Right cardiac atrium (tissue), 5 donors: ENCODE data around the gene LAMA1. TPM values are rescaled to one million over a fixed set of nuclear protein-coding genes. Genes with fewer than 3 reads are reported as not detected.

Source experiments
- ATAC-seq, 2 donors: fragments of 200-7000 bp; cut with Tn5 transposase; one replicate each; pipeline versions ENCODE4 v1.8.0 to v1.9.1; 2020; ENCODE audit warnings: moderate library complexity in 2 of 2, mild to moderate bottlenecking in 1 of 2
- DNase-seq, 3 donors: peaks; one replicate each; pipeline ENCODE4 v3.0.0-alpha.2; 2020
- H3K27ac ChIP-seq: one replicate; pipeline ENCODE4 v1.5.1; 2013; ENCODE audit warnings: mild to moderate bottlenecking, low read length, control low read depth, moderate library complexity
- H3K27me3 ChIP-seq: one replicate; pipeline ENCODE4 v1.6.1; 2013; ENCODE audit not compliant: control insufficient read depth, insufficient read depth
- H3K4me1 ChIP-seq: one replicate; pipeline ENCODE4 v1.6.1; 2013; ENCODE audit warnings: low read length; ENCODE audit not compliant: control insufficient read depth, insufficient read depth
- H3K4me3 ChIP-seq: one replicate; pipeline ENCODE4 v1.5.1; 2013; ENCODE audit warnings: low read length, control low read depth
- H3K9me3 ChIP-seq: one replicate; pipeline ENCODE4 v1.6.1; 2013; ENCODE audit warnings: low read length; ENCODE audit not compliant: control insufficient read depth
- WGBS: extraction: QIAGEN DNeasy Blood & Tissue Kit; methylation state at CpG from one replicate; pipeline ENCODE4 v1.1.7; 2013; 5-methylcytosine and 5-hydroxymethylcytosine counted together
- intact Hi-C, 4 donors: fragments of 100-400 bp; cut with DNase I; formaldehyde crosslinking; loops; one replicate each; pipeline versions ENCODE4 v1.11.0 to v1.14.0; 2022 to 2023
- polyA plus RNA-seq: library from polyadenylated mRNA; stranded (reverse); fragments of 200-250 nt; gene quantifications from one replicate; pipeline ENCODE4 v1.2.3, GENCODE V29; 2013
- total RNA-seq, 4 donors: library from RNA; stranded (reverse); fragmentation: NEBNext Ultra II Directional; extraction: Animal tissue kit (Norgen Biotek cat#: 25700); gene quantifications; one replicate each; pipeline ENCODE4 v1.2.1, GENCODE V29; 2021
- donor health status: healthy with polysubstance abuse.
- donor health status: DM: no; HTN: yes; CAD: no.
- donor health status: DM: no; HTN: no; CAD: no.
- donor health status: DM: no; HTN: yes; CAD: no; lungs with severe emphysema.
- donor health status: DM: yes; HTN: yes; CAD: no.

Gene LAMA1
- total and polyA plus RNA-seq, 5 donors: 0.02 to 0.81 (median 0.06) TPM; not detected in 2

DNA sequence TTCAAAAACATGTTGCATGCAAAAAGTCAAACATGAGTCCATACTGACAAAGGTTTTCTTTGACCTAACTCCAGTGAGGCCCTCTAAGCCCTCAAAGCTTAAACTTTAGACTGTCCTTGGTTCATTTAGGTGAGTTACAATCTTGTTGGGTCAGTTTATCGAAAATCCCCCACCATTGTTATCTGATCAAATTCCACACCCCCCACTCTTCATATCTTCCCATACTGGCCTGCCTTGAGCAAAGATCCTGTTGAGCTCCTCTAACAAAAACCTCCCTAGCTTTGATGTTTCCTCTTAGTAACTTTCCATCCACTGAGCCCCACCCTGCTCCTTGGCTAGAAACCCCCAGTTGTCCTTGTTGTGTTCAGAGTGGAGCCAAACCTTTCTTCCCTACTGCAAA, 194.4 kb downstream of the LAMA1 start:
- ATAC-seq (no peak), DNase-seq (no peak)
- Histone ChIP-seq H3K4me1 (no peaks in the 10 kb centered on the region), H3K27me3 (no peaks in the 10 kb centered on the region), H3K27ac (no peak overlapping the region), H3K4me3 (no peak overlapping the region), H3K9me3 (no peaks in the 10 kb centered on the region)
- intact Hi-C loops: loop anchor here in 2 of 4 donors (10.0 kb wide), 1 partner anchor 252 kb away; no protein-coding TSS in a partner anchor
- whole genome bisulfite sequencing: 86% methylated on average over 1 of the region's 1 CpG

DNA sequence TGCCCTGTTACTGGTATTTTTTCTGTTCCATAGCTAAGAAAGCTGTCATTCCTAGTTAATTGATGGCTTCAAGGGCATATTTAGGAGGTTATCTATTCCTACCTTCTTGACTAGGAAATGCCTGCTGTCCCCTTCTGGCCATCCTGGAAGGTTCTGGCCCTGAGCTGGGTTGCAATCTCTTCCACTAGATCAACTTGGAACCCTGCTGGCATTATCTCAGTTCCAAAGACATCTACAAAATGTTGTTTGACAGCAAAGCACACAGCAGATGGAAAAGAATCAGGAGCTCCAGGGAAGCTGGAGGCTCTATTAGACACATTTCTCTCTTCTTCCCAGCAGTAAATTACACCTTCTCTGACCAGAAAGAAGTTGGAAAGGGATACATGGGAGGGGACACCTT, 196.0 kb downstream of the LAMA1 start:
- no peak for ATAC-seq
- no peak overlapping the region for H3K27ac ChIP-seq
- intact Hi-C loops: loop anchor here in 2 of 4 donors (10.0 kb wide), 1 partner anchor 253 kb away; no protein-coding TSS in a partner anchor
- H3K9me3 ChIP-seq: peaks cover 2% of the 10 kb centered on the region
- no peak for DNase-seq
- no peaks in the 10 kb centered on the region for H3K27me3 ChIP-seq
- no peaks in the 10 kb centered on the region for H3K4me1 ChIP-seq
- H3K4me3 ChIP-seq: no peak overlapping the region

- peak in 2 of 3 donors; percentile 25 to 40 for DNase-seq
- peak; percentile 51 to 52 for ATAC-seq
- Histone ChIP-seq H3K27me3 (no peaks in the 10 kb centered on the region), H3K4me1 (no peaks in the 10 kb centered on the region), H3K9me3 (peaks cover 2% of the 10 kb centered on the region), H3K27ac (no peak overlapping the region), H3K4me3 (no peak overlapping the region)
- WGBS: 77% methylated on average over 37 of the region's 37 CpGs
- intact Hi-C loops: loop anchor here in 2 of 4 donors (10.0 kb wide), 1 partner anchor 254 kb away; no protein-coding TSS in a partner anchor
Observed at GRCh38 chr18:6920099-6920955, 197.3 kb downstream of the LAMA1 start.

GRCh38 chr18:6917072-6917471, 200.5 kb downstream of the LAMA1 start:
- Histone ChIP-seq H3K27me3 (no peaks in the 10 kb centered on the region), H3K4me1 (no peaks in the 10 kb centered on the region), H3K9me3 (peaks cover 2% of the 10 kb centered on the region), H3K4me3 (no peak overlapping the region), H3K27ac (no peak overlapping the region)
- DNase-seq (no peak), ATAC-seq (no peak)
- intact Hi-C loops: loop anchor here in 1 of 4 donors (10.0 kb wide), 1 partner anchor 258 kb away; no protein-coding TSS in a partner anchor
- 90% methylated on average over 3 of the region's 3 CpGs for WGBS

- WGBS: 86% methylated on average over 3 of the region's 3 CpGs
- Histone ChIP-seq H3K27me3 (no peaks in the 10 kb centered on the region), H3K27ac (no peak overlapping the region), H3K9me3 (peaks cover 5% of the 10 kb centered on the region), H3K4me3 (no peak overlapping the region), H3K4me1 (no peaks in the 10 kb centered on the region)
- ATAC-seq (no peak), DNase-seq (no peak)
- intact Hi-C loops: no loop called here
Observed at GRCh38 chr18:6901286-6901926, 216.2 kb downstream of the LAMA1 start.

DNA sequence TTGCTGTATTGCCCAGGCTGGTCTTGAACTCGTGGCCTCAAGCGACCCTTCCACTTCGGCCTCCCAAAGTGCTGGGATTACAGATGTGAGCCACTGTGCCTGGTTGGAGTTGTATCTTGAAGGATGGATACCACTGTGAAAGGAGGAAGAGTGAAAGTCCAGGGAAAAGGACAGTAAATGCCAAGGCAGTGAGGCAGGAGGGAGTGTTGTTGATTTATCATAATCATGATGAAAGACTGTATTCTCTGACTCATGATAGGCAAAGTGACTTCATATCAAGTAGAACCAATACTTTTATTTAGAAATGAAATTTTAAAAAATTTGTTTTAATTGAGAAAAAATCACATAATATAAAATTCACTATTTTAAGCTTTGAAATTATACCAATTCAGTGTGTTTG, 225.8 kb downstream of the LAMA1 start:
- no peak overlapping the region for H3K27ac ChIP-seq

More for the DNA sequence above, 225.8 kb downstream of the LAMA1 start:
- no peaks in the 10 kb centered on the region for H3K27me3 ChIP-seq
- H3K4me1 ChIP-seq: no peaks in the 10 kb centered on the region
- H3K4me3 ChIP-seq: no peak overlapping the region
- DNase-seq (no peak), ATAC-seq (no peak)
- H3K9me3 ChIP-seq: no peaks in the 10 kb centered on the region
- intact Hi-C loops: no loop called here
- WGBS: 97% methylated on average over 3 of the region's 3 CpGs

Other genes with a start within 250 kb of the LAMA1 start
- gene LRRC30, start 113.3 kb upstream of the LAMA1 start, total RNA-seq: not detected
- gene LRRC30, start 113.3 kb upstream of the LAMA1 start, polyA plus RNA-seq: not detected